ENCODE data around the gene CLIC3.

The CLIC3 gene

GRCh38 chr9:136964171-136964689 is 32.1 kb downstream of the CLIC3 start:
- no peak for DNase-seq (ENCODE audit: low read depth in 2 of 2)

- DNase-seq (ENCODE audit: low read depth in 2 of 2): no peak
Observed at GRCh38 chr9:136963751-136964150, 32.6 kb downstream of the CLIC3 start.

- DNase-seq (ENCODE audit: low read depth in 2 of 2): no peak
Observed at GRCh38 chr9:136963341-136963740, 33.0 kb downstream of the CLIC3 start.

GRCh38 chr9:136962701-136963248 is 33.6 kb downstream of the CLIC3 start:
- DNase-seq (ENCODE audit: low read depth in 2 of 2): no peak

GRCh38 chr9:136962163-136962562 is 34.2 kb downstream of the CLIC3 start:
- no peak for DNase-seq (ENCODE audit: low read depth in 2 of 2)

- no peak for DNase-seq (ENCODE audit: low read depth in 2 of 2)
Observed at GRCh38 chr9:136961279-136962065, 34.9 kb downstream of the CLIC3 start.

- DNase-seq (ENCODE audit: low read depth in 2 of 2): no peak
Observed at GRCh38 chr9:136960938-136961275, 35.5 kb downstream of the CLIC3 start.

- DNase-seq (ENCODE audit: low read depth in 2 of 2): no peak
Observed at GRCh38 chr9:136960212-136960937, 36.0 kb downstream of the CLIC3 start.

- DNase-seq (ENCODE audit: low read depth in 2 of 2): no peak
Observed at GRCh38 chr9:136958898-136959850, 37.2 kb downstream of the CLIC3 start.

GRCh38 chr9:136958473-136958872 is 37.9 kb downstream of the CLIC3 start:
- DNase-seq (ENCODE audit: low read depth in 2 of 2): no peak

GRCh38 chr9:136957901-136958300 is 38.5 kb downstream of the CLIC3 start:
- DNase-seq (ENCODE audit: low read depth in 2 of 2): no peak

- DNase-seq (ENCODE audit: low read depth in 2 of 2): no peak
Observed at GRCh38 chr9:136957461-136957860, 38.9 kb downstream of the CLIC3 start.

GRCh38 chr9:136956604-136957003 is 39.8 kb downstream of the CLIC3 start:
- no peak for DNase-seq (ENCODE audit: low read depth in 2 of 2)

- DNase-seq (ENCODE audit: low read depth in 2 of 2): no peak
Observed at GRCh38 chr9:136955943-136956335, 40.4 kb downstream of the CLIC3 start.

GRCh38 chr9:136955202-136955942 is 41.0 kb downstream of the CLIC3 start:
- DNase-seq (ENCODE audit: low read depth in 2 of 2): no peak

GRCh38 chr9:136954270-136955083 is 41.9 kb downstream of the CLIC3 start:
- DNase-seq (ENCODE audit: low read depth in 2 of 2): no peak

- no peak for DNase-seq (ENCODE audit: low read depth in 2 of 2)
Observed at GRCh38 chr9:136953771-136954269, 42.5 kb downstream of the CLIC3 start.

- no peak for DNase-seq (ENCODE audit: low read depth in 2 of 2)
Observed at GRCh38 chr9:136952876-136953770, 43.2 kb downstream of the CLIC3 start.

GRCh38 chr9:136952321-136952850 is 44.0 kb downstream of the CLIC3 start:
- DNase-seq (ENCODE audit: low read depth in 2 of 2): no peak
